Measurements from ENCODE around the gene PPIL4. TPM values are rescaled to one million over a fixed set of nuclear protein-coding genes. Genes with fewer than 3 reads are reported as not detected.

PPIL4 gene
- total and polyA plus RNA-seq, 2 donors from 2014 or later: 18.0 to 30.1 TPM

DNA sequence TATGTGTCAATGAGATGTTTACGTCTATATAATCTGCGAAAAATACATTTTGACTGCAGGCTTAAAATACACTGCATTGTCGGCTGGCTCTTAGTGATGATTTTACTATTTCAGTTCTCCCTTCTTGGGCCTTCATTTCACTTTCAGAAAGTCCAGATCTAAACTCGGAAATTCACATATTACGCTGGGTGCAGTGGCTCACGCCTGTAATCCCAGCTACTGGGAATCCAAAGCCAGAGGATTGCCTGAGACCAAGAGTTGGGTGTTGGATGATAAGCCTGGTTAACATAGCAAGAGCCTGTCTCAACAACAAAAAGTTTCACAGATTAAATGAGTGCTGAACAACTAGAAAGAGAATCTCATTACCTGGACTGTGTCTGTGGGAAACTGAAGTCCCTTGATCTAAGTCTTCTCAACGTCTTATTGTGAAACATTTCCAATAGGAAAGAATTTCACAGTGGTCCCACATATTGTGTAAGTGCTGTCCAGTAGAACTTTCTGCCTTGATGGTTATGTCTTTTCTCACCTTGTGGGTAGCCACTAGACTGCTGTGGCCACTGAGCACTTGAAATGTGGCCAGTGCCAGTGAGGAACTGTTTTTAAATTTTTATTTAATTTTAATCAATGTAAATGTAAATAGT is 22.2 kb upstream of the PPIL4 start:
- FAIRE-seq (no peak), DNase-seq (no peak)
- Histone ChIP-seq H3K4me3 (ENCODE audit: low read length in 3 of 3) (peak overlapping the region in 2 of 3 donors; percentile 2 to 83), H3K9me3 (ENCODE audit: control insufficient read depth in 2 of 3, insufficient read depth in 1 of 3, low read length in 3 of 3) (no peaks in the 10 kb centered on the region), H3K27me3 (ENCODE audit: control insufficient read depth, insufficient read depth, low read length) (no peaks in the 10 kb centered on the region), H3K36me3 (ENCODE audit: control insufficient read depth in 2 of 3, insufficient read depth in 3 of 3, low read length in 3 of 3) (no peaks in the 10 kb centered on the region), H3K9ac (ENCODE audit: low read length in 3 of 3) (no peak overlapping the region), H3K4me1 (ENCODE audit: control insufficient read depth in 2 of 3, insufficient read depth in 2 of 3, low read depth in 1 of 3, low read length in 3 of 3) (peaks cover 0 to 3% (median 0%) of the 10 kb centered on the region in 3 donors), H3K27ac (ENCODE audit: low read depth in 2 of 2, low read length in 2 of 2) (no peak overlapping the region)
- intact Hi-C loops (cut with DNase I): no loop called here
- TF ChIP-seq, protein P1, sequence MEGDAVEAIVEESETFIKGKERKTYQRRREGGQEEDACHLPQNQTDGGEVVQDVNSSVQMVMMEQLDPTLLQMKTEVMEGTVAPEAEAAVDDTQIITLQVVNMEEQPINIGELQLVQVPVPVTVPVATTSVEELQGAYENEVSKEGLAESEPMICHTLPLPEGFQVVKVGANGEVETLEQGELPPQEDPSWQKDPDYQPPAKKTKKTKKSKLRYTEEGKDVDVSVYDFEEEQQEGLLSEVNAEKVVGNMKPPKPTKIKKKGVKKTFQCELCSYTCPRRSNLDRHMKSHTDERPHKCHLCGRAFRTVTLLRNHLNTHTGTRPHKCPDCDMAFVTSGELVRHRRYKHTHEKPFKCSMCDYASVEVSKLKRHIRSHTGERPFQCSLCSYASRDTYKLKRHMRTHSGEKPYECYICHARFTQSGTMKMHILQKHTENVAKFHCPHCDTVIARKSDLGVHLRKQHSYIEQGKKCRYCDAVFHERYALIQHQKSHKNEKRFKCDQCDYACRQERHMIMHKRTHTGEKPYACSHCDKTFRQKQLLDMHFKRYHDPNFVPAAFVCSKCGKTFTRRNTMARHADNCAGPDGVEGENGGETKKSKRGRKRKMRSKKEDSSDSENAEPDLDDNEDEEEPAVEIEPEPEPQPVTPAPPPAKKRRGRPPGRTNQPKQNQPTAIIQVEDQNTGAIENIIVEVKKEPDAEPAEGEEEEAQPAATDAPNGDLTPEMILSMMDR (IDR thresholded peaks at IDR 0.05; ENCODE audit: borderline replicate concordance, extremely low read depth, insufficient read depth): no peak

DNA sequence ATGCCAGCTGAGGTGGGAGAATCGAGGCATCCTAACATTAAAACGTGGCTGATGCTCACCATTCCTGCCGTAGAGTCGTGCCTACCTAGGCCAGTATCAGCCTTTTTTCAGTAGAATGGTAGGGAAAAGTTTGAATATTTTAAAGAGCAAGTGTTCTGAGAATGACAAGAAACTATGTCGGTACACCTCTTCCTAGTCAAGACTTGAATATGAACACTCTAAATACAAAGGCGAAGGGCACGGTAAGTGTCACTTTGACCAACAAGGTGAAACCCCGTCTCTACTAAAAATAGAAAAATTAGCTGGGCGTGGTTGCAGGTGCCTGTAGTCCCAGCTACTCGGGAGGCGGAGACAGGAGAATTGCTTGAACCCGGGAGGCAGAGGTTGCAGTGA is 21.3 kb upstream of the PPIL4 start:
- no peaks in the 10 kb centered on the region for H3K36me3 ChIP-seq (ENCODE audit: control insufficient read depth in 2 of 3, insufficient read depth in 3 of 3, low read length in 3 of 3)
- H3K27ac ChIP-seq (ENCODE audit: low read depth in 2 of 2, low read length in 2 of 2): peak overlapping the region; percentile 91 to 94
- no peaks in the 10 kb centered on the region for H3K9me3 ChIP-seq (ENCODE audit: control insufficient read depth in 2 of 3, insufficient read depth in 1 of 3, low read length in 3 of 3)
- H3K4me3 ChIP-seq (ENCODE audit: low read length in 3 of 3): peak overlapping the region; percentile 73 to 86 (median 83)
- intact Hi-C loops (cut with DNase I): no loop called here
- peak overlapping the region; percentile 58 to 84 (median 80) for H3K9ac ChIP-seq (ENCODE audit: low read length in 3 of 3)
- no peaks in the 10 kb centered on the region for H3K27me3 ChIP-seq (ENCODE audit: control insufficient read depth, insufficient read depth, low read length)
- H3K4me1 ChIP-seq (ENCODE audit: control insufficient read depth in 2 of 3, insufficient read depth in 2 of 3, low read depth in 1 of 3, low read length in 3 of 3): peaks cover 0 to 3% (median 0%) of the 10 kb centered on the region in 3 donors
- DNase-seq (no peak), FAIRE-seq (no peak)
- TF ChIP-seq, protein P1 (IDR thresholded peaks at IDR 0.05; ENCODE audit: borderline replicate concordance, extremely low read depth, insufficient read depth): peak; percentile 1

DNA sequence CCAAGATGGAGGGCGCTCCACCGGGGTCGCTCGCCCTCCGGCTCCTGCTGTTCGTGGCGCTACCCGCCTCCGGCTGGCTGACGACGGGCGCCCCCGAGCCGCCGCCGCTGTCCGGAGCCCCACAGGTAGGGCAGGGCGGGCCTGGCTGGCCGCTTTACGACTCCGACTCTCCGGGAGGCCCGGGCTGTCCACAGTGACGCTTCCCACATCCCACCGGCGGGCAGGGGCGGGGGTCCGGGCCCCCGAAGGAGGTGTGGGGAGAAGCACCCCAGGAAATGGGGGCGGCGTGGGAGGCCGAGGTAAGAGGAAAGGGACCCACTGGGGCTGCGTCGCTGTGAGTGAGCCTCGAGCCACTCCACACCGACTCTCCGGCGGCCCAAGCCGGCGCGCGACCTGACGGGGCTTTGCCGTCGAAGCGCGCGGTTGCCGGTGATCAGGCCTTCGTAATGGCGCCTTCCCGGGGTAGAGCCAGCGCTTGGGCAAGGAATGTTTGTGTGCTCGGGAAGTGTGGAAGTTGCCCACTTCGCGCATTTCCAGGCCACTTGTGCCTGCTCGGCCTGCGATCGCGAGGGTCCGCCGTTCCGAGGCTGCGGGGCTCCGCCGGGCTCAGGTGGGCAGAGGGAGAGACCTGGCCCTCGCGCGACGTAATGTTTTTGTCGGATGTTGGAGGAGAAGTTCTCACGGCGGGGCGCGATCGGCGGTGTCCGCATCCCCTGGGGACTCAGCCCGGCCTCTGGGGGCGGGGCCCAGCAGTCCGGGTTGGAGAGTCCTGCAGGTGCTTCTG is 20.8 kb upstream of the PPIL4 start:
- TF ChIP-seq, protein P1 (IDR thresholded peaks at IDR 0.05; ENCODE audit: borderline replicate concordance, extremely low read depth, insufficient read depth): no peak
- no peaks in the 10 kb centered on the region for H3K27me3 ChIP-seq (ENCODE audit: control insufficient read depth, insufficient read depth, low read length)
- H3K4me1 ChIP-seq (ENCODE audit: control insufficient read depth in 2 of 3, insufficient read depth in 2 of 3, low read depth in 1 of 3, low read length in 3 of 3): peaks cover 0 to 3% (median 0%) of the 10 kb centered on the region in 3 donors
- peak overlapping the region; percentile 58 to 84 (median 80) for H3K9ac ChIP-seq (ENCODE audit: low read length in 3 of 3)
- DNase-seq: peak; percentile 74 to 90 (median 83)
- no peak for FAIRE-seq
- peak overlapping the region; percentile 91 to 94 for H3K27ac ChIP-seq (ENCODE audit: low read depth in 2 of 2, low read length in 2 of 2)
- intact Hi-C loops (cut with DNase I): no loop called here
- peak overlapping the region; percentile 73 to 86 (median 83) for H3K4me3 ChIP-seq (ENCODE audit: low read length in 3 of 3)
- no peaks in the 10 kb centered on the region for H3K36me3 ChIP-seq (ENCODE audit: control insufficient read depth in 2 of 3, insufficient read depth in 3 of 3, low read length in 3 of 3)
- no peaks in the 10 kb centered on the region for H3K9me3 ChIP-seq (ENCODE audit: control insufficient read depth in 2 of 3, insufficient read depth in 1 of 3, low read length in 3 of 3)
